ENCODE results near the gene SLMAP. TPM values are rescaled to one million over a fixed set of nuclear protein-coding genes. Genes with fewer than 3 reads are reported as not detected.

The SLMAP gene
- total RNA-seq, 1 donor from 2014 or later = 71.4 TPM

GRCh38 chr3:57893156-57893555, 137.0 kb downstream of the SLMAP start:
- Histone ChIP-seq H3K4me2 (ENCODE audit: low read length) (no peak overlapping the region), H4K20me1 (ENCODE audit: insufficient read depth, low read length) (no peaks in the 10 kb centered on the region), H3K27ac (ENCODE audit: low read depth, low read length) (no peak overlapping the region), H3K27me3 (ENCODE audit: insufficient read depth, low read length) (no peaks in the 10 kb centered on the region), H2AFZ (ENCODE audit: low read depth, low read length) (no peak overlapping the region), H3K4me3 (ENCODE audit: insufficient read depth, low read depth, low read length) (no peak overlapping the region), H3K79me2 (ENCODE audit: insufficient read depth, low read length) (peaks cover 3% of the 10 kb centered on the region), H3K36me3 (ENCODE audit: insufficient read depth, low read length) (no peaks in the 10 kb centered on the region), H3K9me3 (ENCODE audit: insufficient read depth, low read depth, low read length) (no peaks in the 10 kb centered on the region), H3K4me1 (ENCODE audit: insufficient read depth, low read length) (no peaks in the 10 kb centered on the region), H3K9ac (ENCODE audit: low read length) (no peak overlapping the region)
- FAIRE-seq = no peak
- Mint-ChIP-seq H3K27ac (ENCODE audit: unreplicated experiment) (no peak overlapping the region), H3K27me3 (ENCODE audit: low read depth, unreplicated experiment) (no peaks in the 10 kb centered on the region), H3K4me3 (ENCODE audit: unreplicated experiment) (no peak overlapping the region), H3K9me3 (ENCODE audit: unreplicated experiment) (no peaks in the 10 kb centered on the region), H3K4me1 (ENCODE audit: low read depth, unreplicated experiment) (no peaks in the 10 kb centered on the region), H3K36me3 (ENCODE audit: low read depth, unreplicated experiment) (peaks cover 6% of the 10 kb centered on the region)
- DNase-seq (ENCODE audit: low read depth) = no peak
- TF ChIP-seq EZH2 (IDR thresholded peaks at IDR 0.05; ENCODE audit: insufficient read depth, low read length) (no peak), CTCF (IDR thresholded peaks at IDR 0.05; ENCODE audit: insufficient read depth, low read depth, low read length) (no peak)

GRCh38 chr3:57893668-57894067, 137.6 kb downstream of the SLMAP start:
- H4K20me1 ChIP-seq (ENCODE audit: insufficient read depth, low read length) = no peaks in the 10 kb centered on the region
- TF ChIP-seq EZH2 (IDR thresholded peaks at IDR 0.05; ENCODE audit: insufficient read depth, low read length) = no peak
- no peak for TF ChIP-seq CTCF (IDR thresholded peaks at IDR 0.05; ENCODE audit: insufficient read depth, low read depth, low read length)
- H3K79me2 ChIP-seq (ENCODE audit: insufficient read depth, low read length) = peaks cover 3% of the 10 kb centered on the region
- no peaks in the 10 kb centered on the region for H3K9me3 ChIP-seq (ENCODE audit: insufficient read depth, low read depth, low read length)
- H3K4me3 ChIP-seq (ENCODE audit: insufficient read depth, low read depth, low read length) = no peak overlapping the region
- no peak overlapping the region for H3K4me2 ChIP-seq (ENCODE audit: low read length)
- no peak for FAIRE-seq
- no peak overlapping the region for H3K27ac ChIP-seq (ENCODE audit: low read depth, low read length)
- Mint-ChIP-seq H3K4me1 (ENCODE audit: low read depth, unreplicated experiment) (no peaks in the 10 kb centered on the region), H3K27ac (ENCODE audit: unreplicated experiment) (no peak overlapping the region), H3K36me3 (ENCODE audit: low read depth, unreplicated experiment) (peaks cover 6% of the 10 kb centered on the region), H3K27me3 (ENCODE audit: low read depth, unreplicated experiment) (no peaks in the 10 kb centered on the region), H3K4me3 (ENCODE audit: unreplicated experiment) (no peak overlapping the region), H3K9me3 (ENCODE audit: unreplicated experiment) (no peaks in the 10 kb centered on the region)
- DNase-seq (ENCODE audit: low read depth) = no peak
- H3K36me3 ChIP-seq (ENCODE audit: insufficient read depth, low read length) = peaks cover under 1% of the 10 kb centered on the region
- H3K9ac ChIP-seq (ENCODE audit: low read length) = no peak overlapping the region
- no peak overlapping the region for H2AFZ ChIP-seq (ENCODE audit: low read depth, low read length)
- H3K27me3 ChIP-seq (ENCODE audit: insufficient read depth, low read length) = no peaks in the 10 kb centered on the region
- H3K4me1 ChIP-seq (ENCODE audit: insufficient read depth, low read length) = no peaks in the 10 kb centered on the region

GRCh38 chr3:57896031-57896430, 139.9 kb downstream of the SLMAP start:
- Mint-ChIP-seq H3K9me3 (ENCODE audit: unreplicated experiment) (no peaks in the 10 kb centered on the region), H3K4me3 (ENCODE audit: unreplicated experiment) (no peak overlapping the region), H3K4me1 (ENCODE audit: low read depth, unreplicated experiment) (no peaks in the 10 kb centered on the region), H3K27ac (ENCODE audit: unreplicated experiment) (no peak overlapping the region), H3K36me3 (ENCODE audit: low read depth, unreplicated experiment) (peaks cover 13% of the 10 kb centered on the region), H3K27me3 (ENCODE audit: low read depth, unreplicated experiment) (no peaks in the 10 kb centered on the region)
- Histone ChIP-seq H3K36me3 (ENCODE audit: insufficient read depth, low read length) (peaks cover 7% of the 10 kb centered on the region), H3K27me3 (ENCODE audit: insufficient read depth, low read length) (no peaks in the 10 kb centered on the region), H3K27ac (ENCODE audit: low read depth, low read length) (no peak overlapping the region), H3K9ac (ENCODE audit: low read length) (no peak overlapping the region), H4K20me1 (ENCODE audit: insufficient read depth, low read length) (no peaks in the 10 kb centered on the region), H3K4me3 (ENCODE audit: insufficient read depth, low read depth, low read length) (no peak overlapping the region), H3K4me2 (ENCODE audit: low read length) (no peak overlapping the region), H3K4me1 (ENCODE audit: insufficient read depth, low read length) (no peaks in the 10 kb centered on the region), H3K9me3 (ENCODE audit: insufficient read depth, low read depth, low read length) (no peaks in the 10 kb centered on the region), H3K79me2 (ENCODE audit: insufficient read depth, low read length) (peaks cover 3% of the 10 kb centered on the region), H2AFZ (ENCODE audit: low read depth, low read length) (no peak overlapping the region)
- FAIRE-seq = no peak
- no peak for TF ChIP-seq EZH2 (IDR thresholded peaks at IDR 0.05; ENCODE audit: insufficient read depth, low read length)
- no peak for TF ChIP-seq CTCF (IDR thresholded peaks at IDR 0.05; ENCODE audit: insufficient read depth, low read depth, low read length)
- no peak for DNase-seq (ENCODE audit: low read depth)
